ENCODE data around the gene IFT88. TPM values are rescaled to one million over a fixed set of nuclear protein-coding genes. Genes with fewer than 3 reads are reported as not detected.

The IFT88 gene
- total and polyA plus RNA-seq, 2 of the 8 experiments (the other 6 are each of a cell fraction or from before 2014, with no cell fraction given) = 1.7 to 5.8 TPM

GRCh38 chr13:20561741-20562140 is 5.2 kb upstream of the IFT88 start:
- no peak overlapping the region for H3K4me2 ChIP-seq (ENCODE audit: insufficient read depth in 1 of 2, low read depth in 2 of 2, low read length in 2 of 2)
- H3K79me1 ChIP-seq (ENCODE audit: low read depth, low read length) = no peaks in the 10 kb centered on the region
- H3K23me2 ChIP-seq (ENCODE audit: low read depth, low read length) = peaks cover 3% of the 10 kb centered on the region; the same call in 1 of the 2 replicates
- no peak for TF ChIP-seq RAD21 (IDR thresholded peaks at IDR 0.05 in 1 of 2, conservative IDR thresholded peaks at IDR 0.05 in 1 of 2; ENCODE audit: low read depth in 2 of 2, low read length in 2 of 2)
- no peak for TF ChIP-seq CTBP2 (IDR thresholded peaks at IDR 0.05; ENCODE audit: borderline replicate concordance, insufficient read depth, insufficient read length, low read length)
- H2BK20ac ChIP-seq (ENCODE audit: low read length) = no peak overlapping the region
- no peak overlapping the region for H3K27ac ChIP-seq (ENCODE audit: low read depth, low read length)
- no peak overlapping the region for H2BK12ac ChIP-seq (ENCODE audit: low read depth, low read length)
- H4K5ac ChIP-seq (ENCODE audit: insufficient read length, low read depth, low read length) = no peak overlapping the region
- H3K9me3 ChIP-seq (ENCODE audit: insufficient read depth in 2 of 2, low read depth in 1 of 2, low read length in 1 of 2) = no peaks in the 10 kb centered on the region
- no peak overlapping the region for H2BK5ac ChIP-seq (ENCODE audit: low read depth, low read length)
- no peak overlapping the region for H3K9ac ChIP-seq (replicated peaks in 1 of 4; ENCODE audit: extremely low read depth in 1 of 4, low read depth in 3 of 4, low read length in 3 of 4)
- no peak overlapping the region for H4K91ac ChIP-seq (replicated peaks; ENCODE audit: insufficient read length, low read length)
- H2AFZ ChIP-seq (ENCODE audit: low read length) = no peak overlapping the region
- H4K20me1 ChIP-seq (replicated peaks in 1 of 2; ENCODE audit: control insufficient read depth in 1 of 2, insufficient read depth in 2 of 2, low read length in 2 of 2) = no peaks in the 10 kb centered on the region
- H4K8ac ChIP-seq (ENCODE audit: extremely low read depth, insufficient read depth, low read length) = no peak overlapping the region
- no peaks in the 10 kb centered on the region for H3K79me2 ChIP-seq (ENCODE audit: control insufficient read depth in 1 of 2, insufficient read depth in 2 of 2, low read length in 2 of 2)
- FAIRE-seq (no peak), DNase-seq (ENCODE audit: low read depth in 1 of 2, low spot score in 2 of 2) (no peak)
- no peak overlapping the region for H2BK15ac ChIP-seq (ENCODE audit: low read length)
- ChIA-PET CTCF (ENCODE audit: partially characterized antibody) (interaction anchor here (0.6 kb wide), 2 partner anchors 44 to 424 kb away, joined by 3 read pairs; no protein-coding TSS in a partner anchor), POLR2A (ENCODE audit: partially characterized antibody) (no interaction called here)
- no peak overlapping the region for H3K4me3 ChIP-seq (ENCODE audit: extremely low read depth in 1 of 4, insufficient read depth in 2 of 4, low read depth in 3 of 4, low read length in 4 of 4)
- no peaks in the 10 kb centered on the region; a peak in 1 of 7 replicates for H3K27me3 ChIP-seq (replicated peaks in 1 of 4; ENCODE audit: control insufficient read depth in 3 of 4, extremely low read depth in 1 of 4, insufficient read depth in 3 of 4, low read length in 3 of 4)
- no peak overlapping the region for H2AK5ac ChIP-seq (ENCODE audit: low read depth, low read length)
- H3K23ac ChIP-seq (ENCODE audit: insufficient read length) = no peak overlapping the region
- no peak overlapping the region for H3K18ac ChIP-seq (ENCODE audit: extremely low read depth, low read length)
- H2BK120ac ChIP-seq (replicated peaks; ENCODE audit: low read depth, low read length) = no peak overlapping the region
- no peaks in the 10 kb centered on the region for H3K36me3 ChIP-seq (ENCODE audit: control insufficient read depth in 2 of 4, insufficient read depth in 4 of 4, low read length in 3 of 4)
- no peaks in the 10 kb centered on the region; a peak in 1 of 7 replicates for H3K4me1 ChIP-seq (replicated peaks in 1 of 4; ENCODE audit: control insufficient read depth in 3 of 4, insufficient read depth in 4 of 4, low read length in 3 of 4)
- H3K4ac ChIP-seq (replicated peaks; ENCODE audit: insufficient read length, low read depth, low read length) = no peak overlapping the region
- WGBS, 2 experiments (ENCODE audit: extremely low coverage in 1 of 2, insufficient coverage in 1 of 2, insufficient read length in 1 of 2, insufficient replicate concordance in 2 of 2, low coverage in 1 of 2, low lambda C conversion rate in 2 of 2, missing lambda C conversion rate in 1 of 2) = 81% methylated on average over 5 of the region's 5 CpGs; no CpG with 5 or more reads in 1 of the 2 experiments
- H3K14ac ChIP-seq (ENCODE audit: insufficient read length) = no peak overlapping the region
- no peak overlapping the region for H3K56ac ChIP-seq (replicated peaks; ENCODE audit: insufficient read length, low read depth, low read length)

All from H1 (cell line).